Panc1 (cell line): Measurements from ENCODE around the gene CDH16.

ENCODE experiments used
- POLR2AphosphoS5 ChIP-seq: IDR thresholded peaks from 2 replicates; pipeline ENCODE4 v1.6.1; 2012; ENCODE audit warnings: mild to moderate bottlenecking, low read depth, low read length, moderate library complexity
- SIN3A ChIP-seq: IDR thresholded peaks from 2 replicates; pipeline ENCODE4 v1.6.1; 2012; ENCODE audit warnings: low read depth, mild to moderate bottlenecking, low read length, moderate library complexity, borderline replicate concordance; ENCODE audit not compliant: insufficient read depth
- TCF7L2 ChIP-seq: IDR thresholded peaks from 2 replicates; pipeline ENCODE4 v1.6.1; 2011; ENCODE audit warnings: mild to moderate bottlenecking, low read depth, low read length, inconsistent platforms
- TF ChIP-seq, protein P1 (sequence below): fragments of 450-650 bp; IDR thresholded peaks from 2 replicates; pipeline ENCODE4 v1.5.1; 2017; ENCODE audit warnings: mild to moderate bottlenecking
- TF ChIP-seq, protein P2 (sequence below), 2 experiments: IDR thresholded peaks; 2 replicates each; pipeline ENCODE4 v1.6.1; 2011 to 2012; ENCODE audit warnings: low read depth in 2 of 2, control low read depth in 1 of 2, low read length in 1 of 2, mild to moderate bottlenecking in 1 of 2, moderate library complexity in 1 of 2; ENCODE audit not compliant: insufficient read depth in 1 of 2

DNA sequence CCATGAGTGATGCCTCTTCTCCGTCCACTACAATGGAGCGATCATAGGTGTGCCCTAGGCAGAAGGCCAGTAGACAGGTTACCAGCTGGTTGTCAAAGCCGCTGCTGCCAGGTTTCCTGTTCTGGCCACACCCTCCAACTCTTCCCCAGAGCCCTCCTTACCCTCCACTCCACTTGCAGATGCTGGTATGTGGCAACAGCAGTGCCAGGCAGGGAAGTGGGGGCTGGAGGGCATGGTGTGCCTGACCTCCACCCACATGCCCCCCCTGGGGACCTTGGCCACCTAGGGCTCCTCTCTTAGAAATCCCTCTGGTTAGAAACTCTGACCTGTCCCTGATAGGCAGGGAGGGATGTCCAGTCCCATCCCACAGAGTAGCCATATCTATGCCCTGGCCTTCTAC is 5.2 kb upstream of the CDH16 start:
- TF ChIP-seq, protein P1, sequence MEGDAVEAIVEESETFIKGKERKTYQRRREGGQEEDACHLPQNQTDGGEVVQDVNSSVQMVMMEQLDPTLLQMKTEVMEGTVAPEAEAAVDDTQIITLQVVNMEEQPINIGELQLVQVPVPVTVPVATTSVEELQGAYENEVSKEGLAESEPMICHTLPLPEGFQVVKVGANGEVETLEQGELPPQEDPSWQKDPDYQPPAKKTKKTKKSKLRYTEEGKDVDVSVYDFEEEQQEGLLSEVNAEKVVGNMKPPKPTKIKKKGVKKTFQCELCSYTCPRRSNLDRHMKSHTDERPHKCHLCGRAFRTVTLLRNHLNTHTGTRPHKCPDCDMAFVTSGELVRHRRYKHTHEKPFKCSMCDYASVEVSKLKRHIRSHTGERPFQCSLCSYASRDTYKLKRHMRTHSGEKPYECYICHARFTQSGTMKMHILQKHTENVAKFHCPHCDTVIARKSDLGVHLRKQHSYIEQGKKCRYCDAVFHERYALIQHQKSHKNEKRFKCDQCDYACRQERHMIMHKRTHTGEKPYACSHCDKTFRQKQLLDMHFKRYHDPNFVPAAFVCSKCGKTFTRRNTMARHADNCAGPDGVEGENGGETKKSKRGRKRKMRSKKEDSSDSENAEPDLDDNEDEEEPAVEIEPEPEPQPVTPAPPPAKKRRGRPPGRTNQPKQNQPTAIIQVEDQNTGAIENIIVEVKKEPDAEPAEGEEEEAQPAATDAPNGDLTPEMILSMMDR = no peak
- no peak for TF ChIP-seq SIN3A
- TF ChIP-seq POLR2AphosphoS5 = no peak
- TF ChIP-seq, protein P2, sequence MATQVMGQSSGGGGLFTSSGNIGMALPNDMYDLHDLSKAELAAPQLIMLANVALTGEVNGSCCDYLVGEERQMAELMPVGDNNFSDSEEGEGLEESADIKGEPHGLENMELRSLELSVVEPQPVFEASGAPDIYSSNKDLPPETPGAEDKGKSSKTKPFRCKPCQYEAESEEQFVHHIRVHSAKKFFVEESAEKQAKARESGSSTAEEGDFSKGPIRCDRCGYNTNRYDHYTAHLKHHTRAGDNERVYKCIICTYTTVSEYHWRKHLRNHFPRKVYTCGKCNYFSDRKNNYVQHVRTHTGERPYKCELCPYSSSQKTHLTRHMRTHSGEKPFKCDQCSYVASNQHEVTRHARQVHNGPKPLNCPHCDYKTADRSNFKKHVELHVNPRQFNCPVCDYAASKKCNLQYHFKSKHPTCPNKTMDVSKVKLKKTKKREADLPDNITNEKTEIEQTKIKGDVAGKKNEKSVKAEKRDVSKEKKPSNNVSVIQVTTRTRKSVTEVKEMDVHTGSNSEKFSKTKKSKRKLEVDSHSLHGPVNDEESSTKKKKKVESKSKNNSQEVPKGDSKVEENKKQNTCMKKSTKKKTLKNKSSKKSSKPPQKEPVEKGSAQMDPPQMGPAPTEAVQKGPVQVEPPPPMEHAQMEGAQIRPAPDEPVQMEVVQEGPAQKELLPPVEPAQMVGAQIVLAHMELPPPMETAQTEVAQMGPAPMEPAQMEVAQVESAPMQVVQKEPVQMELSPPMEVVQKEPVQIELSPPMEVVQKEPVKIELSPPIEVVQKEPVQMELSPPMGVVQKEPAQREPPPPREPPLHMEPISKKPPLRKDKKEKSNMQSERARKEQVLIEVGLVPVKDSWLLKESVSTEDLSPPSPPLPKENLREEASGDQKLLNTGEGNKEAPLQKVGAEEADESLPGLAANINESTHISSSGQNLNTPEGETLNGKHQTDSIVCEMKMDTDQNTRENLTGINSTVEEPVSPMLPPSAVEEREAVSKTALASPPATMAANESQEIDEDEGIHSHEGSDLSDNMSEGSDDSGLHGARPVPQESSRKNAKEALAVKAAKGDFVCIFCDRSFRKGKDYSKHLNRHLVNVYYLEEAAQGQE (IDR thresholded peaks at IDR 0.05; ENCODE audit: insufficient read depth in 1 of 2, low read depth in 2 of 2, low read length in 1 of 2) = no peak
- no peak for TF ChIP-seq TCF7L2
